HEK293 (cell line): Measurements from ENCODE around the gene CEBPZ.

Experiments
- ZBTB21 ChIP-seq: fragments of 450-650 bp; formaldehyde crosslinking; IDR thresholded peaks from 2 replicates; pipeline ENCODE4 v1.5.1; 2017; ENCODE audit warnings: missing biosample characterization, missing genetic modification characterization
- ZFP41 ChIP-seq: fragments of 450-650 bp; formaldehyde crosslinking; IDR thresholded peaks from 2 replicates; pipeline ENCODE4 v1.5.1; 2016; ENCODE audit warnings: missing biosample characterization, missing genetic modification characterization, borderline replicate concordance
- ZNF292 ChIP-seq: fragments of 450-650 bp; formaldehyde crosslinking; IDR thresholded peaks from 2 replicates; pipeline ENCODE4 v1.5.1; 2016; ENCODE audit warnings: low read depth, missing biosample characterization, missing genetic modification characterization, borderline replicate concordance
- ZNF610 ChIP-seq: fragments of 450-650 bp; formaldehyde crosslinking; IDR thresholded peaks from 2 replicates; pipeline ENCODE4 v1.5.1; 2016; ENCODE audit warnings: missing biosample characterization, missing genetic modification characterization, borderline replicate concordance
- ZSCAN30 ChIP-seq: fragments of 450-650 bp; IDR thresholded peaks from 2 replicates; pipeline ENCODE4 v1.5.1; 2018; ENCODE audit warnings: missing biosample characterization, mild to moderate bottlenecking, missing genetic modification characterization, moderate library complexity

DNA sequence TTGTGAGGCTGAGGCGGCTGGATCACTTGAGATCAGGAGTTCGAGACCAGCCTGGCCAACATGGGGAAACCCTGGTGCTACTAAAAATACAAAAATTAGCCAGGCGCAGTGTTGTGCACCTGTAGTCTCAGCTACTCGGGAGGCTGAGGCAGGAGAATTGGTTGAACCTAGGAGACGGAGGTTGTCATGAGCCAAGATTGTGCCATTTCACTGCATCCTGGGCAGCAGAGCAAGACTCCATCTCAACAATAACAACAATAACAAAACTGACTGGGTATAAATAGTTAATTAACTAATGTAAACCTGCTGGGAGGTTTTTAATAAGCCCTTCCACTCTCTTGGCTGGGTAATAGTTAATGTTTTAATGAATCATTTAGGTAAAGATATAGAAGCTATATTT is 50.8 kb downstream of the CEBPZ start:
- no peak for TF ChIP-seq ZNF610 (tag by site-specific recombination)
- no peak for TF ChIP-seq ZBTB21 (tag by site-specific recombination)
- no peak for TF ChIP-seq ZFP41
- TF ChIP-seq ZSCAN30: no peak
- no peak for TF ChIP-seq ZNF292 (tag by site-specific recombination)
